Left lung (tissue), 10 donors: ENCODE measurements around the gene PLXNB1. TPM values are rescaled to one million over a fixed set of nuclear protein-coding genes. Genes with fewer than 3 reads are reported as not detected.

Experiments used
- ATAC-seq: fragments of 200-7000 bp; cut with Tn5 transposase; one replicate; pipeline ENCODE4 v1.9.1; 2020; ENCODE audit warnings: moderate library complexity
- DNase-seq, 4 donors: peaks; one replicate each; pipeline ENCODE4 v3.0.0-alpha.2; 2013 to 2020
- H3K27ac ChIP-seq, 2 donors: fragments of 200-600 bp; sonication (generic) in 1 of 2; one replicate each; pipeline versions ENCODE4 v1.5.0 to v1.8.0; 2020 to 2021
- H3K27me3 ChIP-seq, 2 donors: fragments of 200-600 bp; sonication (generic) in 1 of 2; one replicate each; pipeline versions ENCODE4 v1.5.0 to v1.8.0; 2020 to 2021
- H3K36me3 ChIP-seq, 2 donors: fragments of 200-600 bp; sonication (generic) in 1 of 2; one replicate each; pipeline versions ENCODE4 v1.5.0 to v1.8.0; 2020 to 2021
- H3K4me1 ChIP-seq, 2 donors: fragments of 200-600 bp; one replicate each; pipeline ENCODE4 v1.8.0; 2021
- H3K4me3 ChIP-seq, 2 donors: fragments of 200-600 bp; sonication (generic) in 1 of 2; one replicate each; pipeline versions ENCODE4 v1.5.0 to v1.8.0; 2020 to 2021; ENCODE audit warnings: mild to moderate bottlenecking in 1 of 2
- H3K9me3 ChIP-seq, 2 donors: fragments of 200-600 bp; sonication (generic) in 1 of 2; one replicate each; pipeline versions ENCODE4 v1.5.0 to v1.8.0; 2020 to 2021
- intact Hi-C, 2 donors: fragments of 100-400 bp; cut with DNase I; formaldehyde crosslinking; loops; one replicate each; pipeline versions ENCODE4 v1.11.2 to v1.14.2; 2022
- polyA plus RNA-seq, 6 donors: library from polyadenylated mRNA; unstranded; fragments of 120-200 nt; gene quantifications; one replicate each; pipeline ENCODE4 v1.2.1, GENCODE V29; 2013; ENCODE audit not compliant: insufficient read length in 6 of 6
- total RNA-seq, 2 donors: library from RNA; stranded (reverse); fragmentation: NEBNext Ultra II Directional; extraction: Animal tissue kit (Norgen Biotek cat#: 25700); gene quantifications; one replicate each; pipeline ENCODE4 v1.2.1, GENCODE V29; 2021
- TF ChIP-seq, protein P1 (sequence below), 2 donors: fragments of 200-600 bp; sonication (generic) in 1 of 2; IDR thresholded peaks; one replicate each; pipeline versions ENCODE4 v1.5.0 to v1.8.0; 2021; ENCODE audit warnings: antibody characterized with exemption in 2 of 2
- donor health status: DM: no; HTN: yes; CAD: no.
- donor health status: DM: no; HTN: no; CAD: no.

Gene PLXNB1
- total and polyA plus RNA-seq, 8 donors: 65.0 to 161 (median 109) TPM

- H3K27ac ChIP-seq: no peak overlapping the region
- DNase-seq (no peak), ATAC-seq (no peak)
- H3K4me1 ChIP-seq: peaks cover 22 to 40% of the 10 kb centered on the region in 2 donors
- H3K27me3 ChIP-seq: no peaks in the 10 kb centered on the region
- no peaks in the 10 kb centered on the region for H3K9me3 ChIP-seq
- H3K4me3 ChIP-seq: no peak overlapping the region
- TF ChIP-seq, protein P1, sequence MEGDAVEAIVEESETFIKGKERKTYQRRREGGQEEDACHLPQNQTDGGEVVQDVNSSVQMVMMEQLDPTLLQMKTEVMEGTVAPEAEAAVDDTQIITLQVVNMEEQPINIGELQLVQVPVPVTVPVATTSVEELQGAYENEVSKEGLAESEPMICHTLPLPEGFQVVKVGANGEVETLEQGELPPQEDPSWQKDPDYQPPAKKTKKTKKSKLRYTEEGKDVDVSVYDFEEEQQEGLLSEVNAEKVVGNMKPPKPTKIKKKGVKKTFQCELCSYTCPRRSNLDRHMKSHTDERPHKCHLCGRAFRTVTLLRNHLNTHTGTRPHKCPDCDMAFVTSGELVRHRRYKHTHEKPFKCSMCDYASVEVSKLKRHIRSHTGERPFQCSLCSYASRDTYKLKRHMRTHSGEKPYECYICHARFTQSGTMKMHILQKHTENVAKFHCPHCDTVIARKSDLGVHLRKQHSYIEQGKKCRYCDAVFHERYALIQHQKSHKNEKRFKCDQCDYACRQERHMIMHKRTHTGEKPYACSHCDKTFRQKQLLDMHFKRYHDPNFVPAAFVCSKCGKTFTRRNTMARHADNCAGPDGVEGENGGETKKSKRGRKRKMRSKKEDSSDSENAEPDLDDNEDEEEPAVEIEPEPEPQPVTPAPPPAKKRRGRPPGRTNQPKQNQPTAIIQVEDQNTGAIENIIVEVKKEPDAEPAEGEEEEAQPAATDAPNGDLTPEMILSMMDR (IDR thresholded peaks at IDR 0.05): no peak
- peaks cover 0 to 26% of the 10 kb centered on the region in 2 donors for H3K36me3 ChIP-seq
- intact Hi-C loops: loop anchor here in 1 of 2 donors (5.0 kb wide), 2 partner anchors 36 to 166 kb away; no protein-coding TSS in a partner anchor
Measured at GRCh38 chr3:48437812-48438211, 7.9 kb upstream of the PLXNB1 start.

DNA sequence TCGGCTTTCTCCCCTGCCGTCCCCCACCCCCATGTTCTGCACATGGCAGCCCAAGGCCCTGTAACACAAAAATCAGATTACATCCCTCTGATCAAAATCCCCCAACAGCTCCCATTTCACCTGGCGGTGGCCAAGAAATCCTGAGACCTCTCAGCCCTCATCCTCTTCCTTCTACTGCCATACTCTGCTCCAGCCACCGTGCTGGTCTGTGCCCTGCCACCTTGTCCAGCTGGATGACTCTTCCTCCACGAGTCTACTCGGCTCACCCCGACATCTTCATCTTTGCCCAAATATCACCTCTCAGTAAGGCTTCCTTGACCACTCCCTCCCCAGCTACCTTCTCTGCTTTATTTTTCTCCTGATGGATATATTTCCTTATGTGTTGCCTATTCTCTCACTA lies 7.0 kb upstream of the PLXNB1 start:
- ATAC-seq: no peak
- peaks cover 0 to 26% of the 10 kb centered on the region in 2 donors for H3K36me3 ChIP-seq
- no peaks in the 10 kb centered on the region for H3K9me3 ChIP-seq
- H3K27me3 ChIP-seq: no peaks in the 10 kb centered on the region
- peaks cover 22 to 32% of the 10 kb centered on the region in 2 donors for H3K4me1 ChIP-seq
- TF ChIP-seq, protein P1 (IDR thresholded peaks at IDR 0.05): no peak
- DNase-seq: peak in 1 of 4 donors; percentile 26
- intact Hi-C loops: loop anchor here in 1 of 2 donors (5.0 kb wide), 2 partner anchors 35 to 165 kb away; no protein-coding TSS in a partner anchor
- H3K27ac ChIP-seq: no peak overlapping the region
- no peak overlapping the region for H3K4me3 ChIP-seq

DNA sequence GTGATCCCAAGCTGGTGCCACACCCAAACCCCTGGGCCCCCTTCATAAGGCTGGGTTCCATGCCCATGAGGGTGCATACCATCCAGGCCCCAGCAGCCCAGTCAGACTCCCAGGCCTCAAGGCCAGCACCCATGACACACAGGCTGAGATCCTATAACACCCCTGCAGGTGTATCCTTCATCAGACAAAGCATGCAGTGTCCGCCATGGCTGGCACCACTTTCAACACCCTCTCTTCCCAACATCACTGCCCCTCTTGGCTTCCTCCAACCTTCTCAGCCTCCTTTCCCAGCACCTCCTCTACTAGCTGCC lies 6.5 kb upstream of the PLXNB1 start:
- ATAC-seq: no peak
- DNase-seq: peak in 1 of 4 donors; percentile 29
- H3K4me1 ChIP-seq: peaks cover 21 to 27% of the 10 kb centered on the region in 2 donors
- TF ChIP-seq, protein P1 (IDR thresholded peaks at IDR 0.05): no peak
- intact Hi-C loops: loop anchor here in 1 of 2 donors (5.0 kb wide), 2 partner anchors 34 to 164 kb away; no protein-coding TSS in a partner anchor
- H3K4me3 ChIP-seq: no peak overlapping the region
- H3K27me3 ChIP-seq: no peaks in the 10 kb centered on the region
- peaks cover 0 to 22% of the 10 kb centered on the region in 2 donors for H3K36me3 ChIP-seq
- peak overlapping the region in 1 of 2 donors; percentile 48 for H3K27ac ChIP-seq
- no peaks in the 10 kb centered on the region for H3K9me3 ChIP-seq

DNA sequence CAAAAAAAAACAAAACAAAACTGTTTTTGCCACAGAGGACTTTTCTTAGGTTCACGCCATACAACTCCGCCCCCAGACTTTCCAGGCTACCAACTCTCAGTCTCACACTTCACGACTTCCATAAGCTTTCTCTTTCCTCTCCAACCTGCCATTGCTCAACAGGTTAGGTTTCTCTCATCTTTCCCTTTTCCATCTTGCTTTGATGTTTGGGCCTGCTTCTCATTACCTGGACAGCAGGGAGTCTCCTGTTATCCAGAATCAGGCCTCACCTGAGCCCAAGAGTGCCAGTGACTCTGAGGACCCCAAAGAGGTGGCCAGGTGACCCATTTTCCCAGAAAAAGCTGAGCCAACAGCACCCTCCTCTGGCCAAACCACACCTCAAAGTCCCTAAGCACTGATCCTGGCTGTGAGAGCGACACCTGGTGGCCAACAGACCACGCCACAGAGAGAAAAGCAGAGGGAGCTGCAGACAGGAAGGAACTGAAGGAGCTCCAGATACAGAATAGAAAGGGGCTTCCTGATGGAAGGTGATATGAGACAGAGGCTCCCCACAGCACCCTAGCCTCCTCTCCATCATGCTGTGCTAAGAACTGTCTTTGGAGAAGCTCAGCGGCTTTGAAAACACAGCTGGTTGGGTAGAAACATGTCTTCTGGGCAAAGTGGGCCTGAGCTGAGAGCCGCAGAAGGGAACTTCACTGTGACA lies 6.0 kb upstream of the PLXNB1 start:
- Histone ChIP-seq H3K4me3 (no peak overlapping the region), H3K9me3 (no peaks in the 10 kb centered on the region), H3K27me3 (no peaks in the 10 kb centered on the region), H3K36me3 (peaks cover 0 to 18% of the 10 kb centered on the region in 2 donors), H3K4me1 (peaks cover 16 to 22% of the 10 kb centered on the region in 2 donors), H3K27ac (peak overlapping the region; percentile 14 to 48)
- ATAC-seq (peak; percentile 68), DNase-seq (peak; percentile 70 to 93 (median 89))
- intact Hi-C loops: loop anchor here in 1 of 2 donors (5.0 kb wide), 2 partner anchors 34 to 164 kb away; no protein-coding TSS in a partner anchor
- TF ChIP-seq, protein P1 (IDR thresholded peaks at IDR 0.05): peak; percentile 99

DNA sequence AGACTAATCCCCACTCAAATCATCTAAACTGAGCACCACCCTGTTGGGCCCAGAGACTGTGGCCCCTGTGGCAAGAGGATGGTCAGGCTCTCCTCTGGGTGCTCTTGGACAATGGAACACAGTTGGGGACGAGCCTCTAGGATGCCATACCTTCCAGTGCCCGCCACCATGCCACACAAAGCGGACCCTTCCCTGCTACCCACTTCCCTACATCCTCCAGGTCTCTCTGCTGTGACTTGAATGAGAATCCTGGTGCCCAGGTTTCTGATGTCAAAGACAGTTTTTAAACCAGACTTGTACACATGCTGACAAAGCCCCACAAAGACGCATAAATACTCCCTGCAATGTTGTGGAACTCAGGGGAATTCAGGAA lies 5.3 kb upstream of the PLXNB1 start:
- TF ChIP-seq, protein P1 (IDR thresholded peaks at IDR 0.05): no peak
- no peaks in the 10 kb centered on the region for H3K27me3 ChIP-seq
- intact Hi-C loops: loop anchor here in 1 of 2 donors (5.0 kb wide), 2 partner anchors 33 to 163 kb away; no protein-coding TSS in a partner anchor

More for the DNA sequence above, 5.3 kb upstream of the PLXNB1 start:
- H3K4me1 ChIP-seq: peaks cover 16 to 26% of the 10 kb centered on the region in 2 donors
- no peak overlapping the region for H3K4me3 ChIP-seq
- peak overlapping the region in 1 of 2 donors; percentile 14 for H3K27ac ChIP-seq
- H3K36me3 ChIP-seq: peaks cover 0 to 18% of the 10 kb centered on the region in 2 donors
- DNase-seq (peak in 1 of 4 donors; percentile 26), ATAC-seq (no peak)
- no peaks in the 10 kb centered on the region for H3K9me3 ChIP-seq
